GM19035 (cell line): ENCODE results near the gene TRAF3IP3.
A peak's percentile ranks its signal among the peaks of the same experiment; 100 is the strongest.
"Not testable (repeated sequence)": the region's sequence is repeated elsewhere in the genome, so short reads cannot be mapped to it uniquely, and the experiment has no call there.

Source experiments
- ATAC-seq: cut with Tn5 transposase; IDR thresholded peaks from one replicate; pipeline ENCODE4 v1.9.1; 2021; ENCODE audit not compliant: unreplicated experiment

Gene TRAF3IP3

GRCh38 chr1:209791920-209792319 lies 36.1 kb downstream of the TRAF3IP3 start:
- no peak for ATAC-seq

- ATAC-seq: not testable (repeated sequence)
These were observed 37.9 kb downstream of the TRAF3IP3 start for GRCh38 chr1:209793711-209794110.

GRCh38 chr1:209797978-209798639 lies 42.3 kb downstream of the TRAF3IP3 start:
- ATAC-seq: no peak

GRCh38 chr1:209800984-209801834 lies 45.4 kb downstream of the TRAF3IP3 start:
- ATAC-seq: no peak

- ATAC-seq: no peak
These were observed 46.4 kb downstream of the TRAF3IP3 start for GRCh38 chr1:209802117-209802779.

GRCh38 chr1:209802780-209803152 lies 46.9 kb downstream of the TRAF3IP3 start:
- ATAC-seq: no peak

GRCh38 chr1:209803568-209803967 lies 47.7 kb downstream of the TRAF3IP3 start:
- no peak for ATAC-seq

GRCh38 chr1:209805341-209805781 lies 49.5 kb downstream of the TRAF3IP3 start:
- no peak for ATAC-seq

GRCh38 chr1:209805875-209806760 lies 50.3 kb downstream of the TRAF3IP3 start, which contains the start of gene IRF6:
IRF6 (minus strand) TSS chr1:209806142; CDS start chr1:209801413, 4,729 bp downstream.
- peak; percentile 90 for ATAC-seq

- ATAC-seq: no peak
These were observed 51.7 kb downstream of the TRAF3IP3 start for GRCh38 chr1:209807509-209807908.

- ATAC-seq: no peak
These were observed 52.3 kb downstream of the TRAF3IP3 start for GRCh38 chr1:209808059-209808581.

- ATAC-seq: no peak
These were observed 53.8 kb downstream of the TRAF3IP3 start for GRCh38 chr1:209809611-209810010.

- no peak for ATAC-seq
These were observed 54.9 kb downstream of the TRAF3IP3 start for GRCh38 chr1:209810783-209811182.

GRCh38 chr1:209813902-209814301 lies 58.0 kb downstream of the TRAF3IP3 start:
- no peak for ATAC-seq

GRCh38 chr1:209815490-209815889 lies 59.6 kb downstream of the TRAF3IP3 start:
- no peak for ATAC-seq

- ATAC-seq: no peak
These were observed 60.1 kb downstream of the TRAF3IP3 start for GRCh38 chr1:209815931-209816341.

- ATAC-seq: no peak
These were observed 61.1 kb downstream of the TRAF3IP3 start for GRCh38 chr1:209816923-209817322.

GRCh38 chr1:209817691-209818090 lies 61.8 kb downstream of the TRAF3IP3 start:
- ATAC-seq: no peak

- ATAC-seq: no peak
These were observed 63.2 kb downstream of the TRAF3IP3 start for GRCh38 chr1:209819058-209819457.

- ATAC-seq: no peak
These were observed 65.1 kb downstream of the TRAF3IP3 start for GRCh38 chr1:209820986-209821385.
